HG03432 (cell line): ENCODE results near the gene KLRC4.
"Not testable (repeated sequence)": the region's sequence is repeated elsewhere in the genome, so short reads cannot be mapped to it uniquely, and the experiment has no call there.

Experiments used
- ATAC-seq: cut with Tn5 transposase; IDR thresholded peaks from one replicate; pipeline ENCODE4 v1.9.1; 2021; ENCODE audit warnings: mild to moderate bottlenecking, moderate library complexity; ENCODE audit not compliant: unreplicated experiment

Gene KLRC4

GRCh38 chr12:10409392-10409791 is at the start of gene KLRC4:
KLRC4 (minus strand) TSS chr12:10409757; CDS start chr12:10409575, 182 bp downstream.
- ATAC-seq: no peak

- ATAC-seq: no peak
These were observed 48.2 kb upstream of the KLRC4 start for GRCh38 chr12:10457760-10458159.

GRCh38 chr12:10456856-10457255 is 47.3 kb upstream of the KLRC4 start:
- no peak for ATAC-seq

- no peak for ATAC-seq
These were observed 46.2 kb upstream of the KLRC4 start for GRCh38 chr12:10455766-10456165.

- ATAC-seq: no peak
These were observed 45.0 kb upstream of the KLRC4 start for GRCh38 chr12:10454531-10454930.

GRCh38 chr12:10453156-10453555 is 43.6 kb upstream of the KLRC4 start, which contains the start of gene KLRC1:
KLRC1 (minus strand) TSS chr12:10453377; CDS start chr12:10451156, 2,221 bp downstream.
- no peak for ATAC-seq

- no peak for ATAC-seq
These were observed 38.7 kb upstream of the KLRC4 start for GRCh38 chr12:10448236-10448635.

GRCh38 chr12:10446052-10446451 is 36.5 kb upstream of the KLRC4 start:
- not testable (repeated sequence) for ATAC-seq

- ATAC-seq: not testable (repeated sequence)
These were observed 31.6 kb upstream of the KLRC4 start for GRCh38 chr12:10441144-10441543.

- ATAC-seq: not testable (repeated sequence)
These were observed 30.2 kb upstream of the KLRC4 start for GRCh38 chr12:10439608-10440274.

- not testable (repeated sequence) for ATAC-seq
These were observed 28.0 kb upstream of the KLRC4 start for GRCh38 chr12:10437601-10438000.

GRCh38 chr12:10435816-10436215 is 26.3 kb upstream of the KLRC4 start, which contains the start of gene KLRC2:
KLRC2 (minus strand) TSS chr12:10436010; CDS start chr12:10435986, 24 bp downstream.
- ATAC-seq: not testable (repeated sequence)

- ATAC-seq: not testable (repeated sequence)
These were observed 21.1 kb upstream of the KLRC4 start for GRCh38 chr12:10430623-10431022.

GRCh38 chr12:10425938-10426337 is 16.4 kb upstream of the KLRC4 start:
- not testable (repeated sequence) for ATAC-seq

GRCh38 chr12:10424260-10424899 is 14.8 kb upstream of the KLRC4 start:
- not testable (repeated sequence) for ATAC-seq

- ATAC-seq: not testable (repeated sequence)
These were observed 12.6 kb upstream of the KLRC4 start for GRCh38 chr12:10422159-10422558.

- not testable (repeated sequence) for ATAC-seq
These were observed 10.8 kb upstream of the KLRC4 start, which contains the start of gene KLRC3 for GRCh38 chr12:10420334-10420733. KLRC3 (minus strand) TSS chr12:10420595; CDS start chr12:10420550, 45 bp downstream.

GRCh38 chr12:10408842-10409241 is 715 bp downstream of the KLRC4 start:
- no peak for ATAC-seq

- ATAC-seq: no peak
These were observed 2.8 kb downstream of the KLRC4 start for GRCh38 chr12:10406725-10407124.

- no peak for ATAC-seq
These were observed 4.3 kb downstream of the KLRC4 start for GRCh38 chr12:10405294-10405693.

- ATAC-seq: no peak
These were observed 4.8 kb downstream of the KLRC4 start for GRCh38 chr12:10404798-10405197.

GRCh38 chr12:10400829-10401228 is 8.7 kb downstream of the KLRC4 start:
- no peak for ATAC-seq
